ENCODE data around the gene MUCL1.

MUCL1 gene

GRCh38 chr12:54891717-54892478 lies 37.6 kb downstream of the MUCL1 start:
- DNase-seq (ENCODE audit: low read depth in 2 of 2), result no peak

Data from stimulated activated CD8-positive, alpha-beta memory T cell treated with anti-CD3 and anti-CD28 coated beads, Interleukin-7, amount 100 ng/mL, for 1 hour (primary cell).